CD1c-positive myeloid dendritic cell (primary cell): Measurements from ENCODE around the gene CEBPB.
"Not testable (repeated sequence)": the region's sequence is repeated elsewhere in the genome, so short reads cannot be mapped to it uniquely, and the experiment has no call there.

ENCODE experiments used
- DNase-seq: peaks from one replicate; pipeline ENCODE4 v3.0.0-alpha.2; 2016; ENCODE audit errors: extremely low spot score

The CEBPB gene

DNA sequence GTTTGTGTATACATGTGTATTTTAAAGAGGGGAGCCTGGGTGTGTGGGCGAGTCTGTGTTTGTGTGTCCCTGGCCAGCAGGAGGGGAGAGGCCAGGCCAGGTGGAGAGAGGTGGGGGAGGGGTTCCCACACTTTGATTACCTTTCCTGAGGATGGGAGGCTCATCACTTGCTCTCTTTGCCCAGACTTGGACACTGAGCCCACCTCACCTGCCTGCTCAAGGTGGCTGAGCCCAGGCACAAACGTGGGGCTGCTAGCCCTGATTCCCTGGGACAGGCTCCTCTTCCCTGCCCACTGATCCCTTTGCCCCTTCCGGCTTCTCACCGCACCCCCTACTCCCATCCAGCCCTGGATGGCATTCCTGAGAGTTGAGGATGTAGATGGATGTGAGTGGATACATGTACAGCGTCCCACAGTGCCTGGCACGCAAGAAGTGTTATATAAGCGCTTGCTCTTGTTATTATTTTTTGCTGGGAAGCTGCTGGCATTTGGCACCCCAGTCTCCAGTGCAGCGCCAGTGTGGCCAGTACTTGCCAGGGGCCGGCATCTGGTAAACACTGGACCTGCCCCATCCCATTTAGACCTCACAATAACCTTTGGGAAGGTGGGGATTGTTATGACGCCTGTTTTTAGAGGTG, 2.7 kb downstream of the CEBPB start:
- no peak for DNase-seq

GRCh38 chr20:50193836-50194421, 3.3 kb downstream of the CEBPB start:
- no peak for DNase-seq

DNA sequence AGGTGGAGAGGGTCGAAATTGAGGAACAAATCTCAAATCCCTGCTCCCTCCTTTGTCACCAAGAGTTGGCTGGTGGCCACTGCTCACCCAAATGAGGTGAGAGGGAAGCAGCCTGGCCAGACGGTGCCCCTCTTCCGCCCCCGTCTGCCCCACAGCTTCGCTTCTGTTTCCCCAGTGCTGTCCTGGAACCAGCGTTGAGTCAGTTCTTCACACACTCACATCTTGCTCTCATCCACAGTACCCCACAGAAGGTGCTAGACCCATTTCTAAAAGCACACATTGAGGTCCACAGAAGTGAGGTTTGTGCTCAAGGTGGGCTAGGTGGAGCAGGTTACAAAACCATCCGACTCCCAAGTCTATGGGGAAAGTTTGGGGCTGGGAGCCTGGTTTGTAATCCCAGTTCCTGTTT, 3.8 kb downstream of the CEBPB start:
- DNase-seq: peak; percentile 63

GRCh38 chr20:50194831-50195523, 4.3 kb downstream of the CEBPB start:
- DNase-seq: peak; percentile 20

DNA sequence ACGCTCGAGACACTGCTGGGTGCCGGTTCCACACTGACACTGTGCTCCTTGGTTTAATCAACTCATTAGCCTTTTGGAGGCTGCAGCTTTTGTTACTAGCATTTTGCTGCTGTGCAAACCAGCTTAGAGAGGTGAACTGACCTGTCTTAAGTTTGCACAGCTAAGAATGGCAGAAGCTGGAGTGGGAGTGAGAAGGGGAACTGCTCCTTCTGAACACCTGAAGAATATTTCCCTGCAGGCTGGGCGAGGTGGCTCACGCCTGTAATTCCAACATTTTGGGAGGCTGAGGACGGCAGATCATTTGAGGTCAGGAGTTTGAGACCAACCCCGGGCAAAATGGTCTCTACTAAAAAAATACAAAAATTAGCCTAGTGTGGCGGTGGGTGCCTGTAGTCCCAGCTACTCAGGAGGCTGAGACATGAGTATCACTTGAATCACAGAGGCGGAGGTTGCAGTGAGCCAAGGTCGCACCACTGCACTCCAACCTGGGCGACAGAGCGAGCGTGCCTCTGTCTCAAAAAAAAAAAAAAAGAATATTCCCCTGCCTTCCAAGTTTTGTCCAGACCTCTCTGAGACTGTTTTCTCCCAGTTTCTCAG, 5.0 kb downstream of the CEBPB start:
- DNase-seq: no peak

- no peak for DNase-seq
These were observed 5.6 kb downstream of the CEBPB start for GRCh38 chr20:50196248-50196647.

GRCh38 chr20:50196896-50197295, 6.3 kb downstream of the CEBPB start:
- no peak for DNase-seq

DNA sequence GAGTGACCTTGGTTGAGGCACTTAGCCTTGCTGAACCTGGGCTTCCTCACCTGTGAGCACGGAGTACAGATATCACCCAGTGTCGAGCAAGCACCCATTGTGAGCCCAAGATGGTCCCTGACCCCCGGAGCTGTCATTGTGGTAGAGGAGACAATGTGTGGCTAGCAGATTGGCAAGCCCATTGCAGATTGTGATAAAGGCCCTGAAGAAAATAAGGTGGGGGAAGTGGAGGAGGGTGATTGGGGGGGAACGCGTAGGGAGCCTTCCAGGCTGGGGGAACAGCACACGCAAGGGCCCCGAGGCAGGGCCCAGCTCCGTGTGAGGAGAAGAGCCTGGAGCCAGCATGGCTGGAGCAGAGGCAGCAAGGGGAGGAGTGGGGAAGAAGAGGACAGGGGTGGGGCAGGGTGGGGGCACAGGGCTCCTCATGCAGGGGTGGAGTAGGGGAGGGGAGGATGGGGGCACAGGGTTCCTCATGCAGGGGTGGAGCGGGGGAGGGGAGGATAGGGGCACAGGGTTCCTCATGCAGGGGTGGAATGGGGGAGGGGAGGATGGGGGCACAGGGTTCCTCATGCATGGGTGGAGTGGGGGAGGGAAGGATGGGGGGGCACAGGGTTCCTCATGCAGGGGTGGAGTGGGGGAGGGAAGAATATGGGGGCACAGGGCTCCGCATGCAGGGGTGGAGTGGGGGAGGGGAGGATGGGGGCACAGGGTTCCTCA, 7.0 kb downstream of the CEBPB start:
- DNase-seq: no peak

DNA sequence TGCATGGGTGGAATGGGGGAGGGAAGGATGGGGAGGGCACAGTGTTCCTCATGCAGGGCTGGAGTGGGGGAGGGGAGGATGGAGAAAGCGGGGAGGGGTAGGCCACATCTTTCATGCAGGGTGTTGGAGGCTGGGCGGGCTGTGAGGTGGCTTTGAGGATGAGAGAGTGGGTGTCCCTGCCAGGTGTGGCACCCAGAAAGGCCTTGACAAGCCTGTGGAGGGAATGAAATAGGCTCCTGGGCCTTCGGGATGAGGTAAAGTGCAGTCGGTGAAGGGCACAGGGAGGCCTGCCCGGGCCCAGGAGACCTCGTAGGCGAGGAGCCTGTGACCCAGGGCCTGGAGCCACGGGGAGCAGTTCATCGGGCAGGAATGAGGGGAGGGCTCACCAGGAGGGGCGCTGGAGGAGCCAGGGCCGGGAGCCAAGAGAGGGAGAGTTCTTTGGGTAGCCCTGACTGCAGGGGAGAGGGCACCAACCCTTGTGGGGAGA, 7.6 kb downstream of the CEBPB start:
- DNase-seq: no peak

DNA sequence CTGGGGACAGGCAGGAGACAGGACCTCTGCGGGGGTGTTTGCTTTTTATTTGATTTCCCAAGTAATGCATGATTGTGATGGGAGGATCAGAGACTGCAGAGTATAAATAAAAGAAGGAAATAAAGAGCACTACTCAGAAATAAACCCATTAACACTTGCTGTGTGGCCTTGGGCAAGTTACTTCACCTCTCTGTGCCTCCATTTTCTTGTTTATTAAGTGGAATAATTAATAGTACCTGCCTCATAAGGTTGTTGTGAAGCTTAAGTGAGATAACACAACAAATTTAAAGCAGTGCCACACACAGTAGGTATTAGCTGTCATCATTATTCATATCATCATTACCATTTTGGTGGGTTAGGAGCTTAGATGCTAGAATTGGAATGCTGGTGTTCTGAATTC, 8.1 kb downstream of the CEBPB start:
- no peak for DNase-seq

DNA sequence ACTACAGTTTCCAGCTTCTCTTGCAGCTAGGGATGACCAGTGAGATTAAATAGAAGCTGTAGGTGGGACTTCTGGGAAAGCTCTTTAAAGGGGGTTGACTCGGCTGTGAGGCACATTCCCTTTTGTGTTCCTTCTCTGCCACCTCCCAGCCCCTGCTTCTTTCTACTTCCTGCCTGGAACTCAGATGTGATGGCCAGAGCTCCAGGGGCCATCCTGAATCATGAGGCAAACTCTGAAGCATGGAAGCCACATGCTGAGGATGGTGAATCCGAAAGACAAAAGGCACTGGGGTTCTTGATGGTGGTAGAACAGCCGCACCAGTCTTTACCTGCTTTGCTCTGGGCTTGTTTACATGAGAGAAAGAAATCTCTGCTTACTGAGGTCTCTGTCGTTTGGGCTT, 9.1 kb downstream of the CEBPB start:
- no peak for DNase-seq

DNA sequence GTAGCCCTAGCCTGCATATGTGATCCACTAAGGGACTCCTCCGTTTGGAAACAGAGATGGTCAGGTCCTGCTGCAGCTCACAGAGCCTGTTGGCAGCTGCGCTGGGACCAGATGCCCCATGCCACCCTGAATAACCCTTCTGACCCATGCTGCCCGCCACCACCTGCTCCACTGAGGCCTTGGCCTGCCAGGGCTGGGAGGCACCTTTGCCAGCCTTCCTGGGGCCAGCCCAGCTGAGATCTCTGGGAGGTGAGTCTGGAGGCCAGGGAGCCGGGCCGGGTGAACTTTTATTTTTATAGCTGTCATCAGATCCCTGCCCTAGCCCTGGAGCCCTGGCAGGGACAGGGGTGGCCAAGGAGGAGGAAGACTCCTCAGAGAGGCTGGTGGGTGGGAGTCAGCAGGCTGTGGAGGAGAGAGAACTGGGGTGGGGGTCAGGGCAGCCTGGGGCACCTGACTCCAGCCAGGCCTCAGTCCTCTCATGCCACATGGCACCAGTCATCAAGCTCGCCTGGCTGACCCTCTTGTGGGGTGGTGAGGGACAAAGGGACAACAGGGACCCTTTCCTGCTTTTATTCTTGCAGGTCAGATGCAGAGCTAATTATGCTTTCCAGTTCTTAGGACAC, 10.0 kb downstream of the CEBPB start:
- DNase-seq: no peak

- not testable (repeated sequence) for DNase-seq
These were observed 11.1 kb downstream of the CEBPB start for GRCh38 chr20:50201710-50202109.

GRCh38 chr20:50202677-50203076, 12.0 kb downstream of the CEBPB start:
- no peak for DNase-seq

DNA sequence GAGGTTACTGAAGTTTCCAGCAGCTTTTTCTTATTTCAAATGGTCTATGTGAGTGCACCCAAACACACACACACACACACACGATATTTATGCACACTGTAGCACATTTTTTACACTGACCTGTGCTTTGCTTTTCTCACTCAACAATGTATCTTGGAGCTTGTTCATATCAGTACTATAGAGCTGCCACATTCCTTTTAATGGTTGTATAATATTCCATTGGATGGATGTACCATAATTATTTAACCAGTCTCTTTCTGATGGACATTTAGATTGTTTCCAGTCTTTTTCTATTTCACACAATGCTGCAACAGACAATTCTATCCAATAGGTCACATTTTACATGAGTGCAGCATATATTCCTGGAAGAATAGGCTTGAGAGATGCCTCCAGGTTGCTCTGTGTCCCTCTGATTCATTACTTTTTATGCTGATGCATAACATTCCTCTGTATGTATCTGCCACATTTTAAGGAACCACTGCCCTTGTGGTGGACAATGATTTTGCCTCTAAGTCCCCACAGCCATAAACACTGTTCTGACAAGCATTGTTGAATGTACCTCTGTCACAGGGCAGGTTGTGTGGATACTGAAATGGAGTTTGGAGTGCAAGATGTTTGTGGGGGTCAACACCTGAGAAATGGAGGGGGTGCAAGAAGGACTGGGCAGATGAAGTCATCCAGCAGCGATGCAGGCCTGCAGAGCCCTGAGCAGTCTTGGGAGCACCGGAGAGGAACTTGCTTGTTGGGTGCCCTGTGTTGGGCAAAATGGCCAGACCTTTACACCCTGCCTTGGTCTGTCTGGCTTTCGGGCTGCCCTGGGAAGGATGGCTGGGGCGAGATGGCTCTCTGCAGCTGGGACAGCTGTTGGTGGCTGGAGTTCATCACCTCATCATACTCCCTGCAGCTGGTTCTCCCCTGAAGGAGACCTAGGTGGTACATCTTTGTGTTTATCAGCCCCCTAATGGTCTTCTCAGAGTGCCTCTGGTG, 13.6 kb downstream of the CEBPB start:
- DNase-seq: no peak

GRCh38 chr20:50207026-50207425, 16.4 kb downstream of the CEBPB start:
- no peak for DNase-seq

GRCh38 chr20:50208085-50208491, 17.5 kb downstream of the CEBPB start:
- no peak for DNase-seq

GRCh38 chr20:50208815-50209214, 18.2 kb downstream of the CEBPB start:
- not testable (repeated sequence) for DNase-seq

GRCh38 chr20:50210066-50210619, 19.5 kb downstream of the CEBPB start:
- no peak for DNase-seq

DNA sequence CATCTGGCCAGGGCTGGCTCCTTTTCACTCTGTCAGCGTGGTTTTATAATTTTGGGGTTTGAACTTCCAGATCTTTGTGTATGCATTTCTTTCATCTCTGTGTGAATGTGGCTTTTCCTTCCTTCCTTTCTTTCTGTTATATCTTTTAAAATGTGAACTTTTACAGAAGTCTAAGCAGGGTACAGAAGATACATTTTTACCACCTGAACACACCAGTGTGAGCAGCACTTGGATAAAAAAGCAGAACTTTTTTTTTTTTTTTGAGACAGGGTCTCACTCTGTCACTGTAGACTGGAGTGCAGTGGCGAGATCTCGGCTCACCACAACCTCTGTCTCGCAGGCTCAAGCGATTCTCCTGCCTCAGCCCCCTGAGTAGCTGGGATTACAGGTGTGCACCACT, 20.5 kb downstream of the CEBPB start:
- DNase-seq: no peak
